Kidney epithelial cell (primary cell): ENCODE measurements around the gene COPS3. TPM values are rescaled to one million over a fixed set of nuclear protein-coding genes. Genes with fewer than 3 reads are reported as not detected.

ENCODE experiments used
- DNase-seq: peaks from one replicate; pipeline ENCODE4 v3.0.0-alpha.2; 2010; ENCODE audit warnings: low read depth
- H3K27me3 ChIP-seq: 2 replicates; pipeline ENCODE4 v1.6.0; 2011; ENCODE audit warnings: low read length; ENCODE audit not compliant: control insufficient read depth, insufficient read depth
- H3K36me3 ChIP-seq: 2 replicates; pipeline ENCODE4 v1.5.1; 2011; ENCODE audit warnings: low read length; ENCODE audit not compliant: control insufficient read depth, insufficient read depth
- H3K4me3 ChIP-seq: 2 replicates; pipeline ENCODE4 v1.5.1; 2011; ENCODE audit warnings: low read depth, mild to moderate bottlenecking, control low read depth, low read length
- CTCF ChIP-seq: IDR thresholded peaks from 2 replicates; pipeline ENCODE4 v1.5.1; 2011; ENCODE audit warnings: mild to moderate bottlenecking, moderate library complexity, low read length, control low read depth, inconsistent platforms; ENCODE audit not compliant: insufficient read depth, poor library complexity, severe bottlenecking
- total RNA-seq: library from RNA; depleted of rRNA; stranded (reverse); fragments of >200 nt; gene quantifications from 2 replicates; pipeline ENCODE4 v1.2.3, GENCODE V29; 2015

COPS3 gene
- 66.6 and 68.5 TPM in 2 replicates for total RNA-seq

- DNase-seq: peak; percentile 93
- H3K4me3 ChIP-seq: peak within 1 kb of the TSS; percentile 76
- TF ChIP-seq CTCF: no peak
These were observed at the start of gene COPS3 for GRCh38 chr17:17280613-17281549. TSS of gene COPS3 (minus strand) at chr17:17281246. CDS start at chr17:17281186, 60 bp downstream.

GRCh38 chr17:17328251-17328650, 47.2 kb upstream of the COPS3 start:
- Histone ChIP-seq H3K36me3 (no peaks in the 10 kb centered on the region), H3K4me3 (no peak overlapping the region), H3K27me3 (no peaks in the 10 kb centered on the region)
- no peak for DNase-seq
- no peak for TF ChIP-seq CTCF

More at GRCh38 chr17:17280613-17281549, at the start of gene COPS3:
- H3K27me3 ChIP-seq: no peaks in the 10 kb centered on the region
- H3K36me3 ChIP-seq: no peaks in the 10 kb centered on the region

GRCh38 chr17:17326275-17326875, 45.3 kb upstream of the COPS3 start:
- no peak for TF ChIP-seq CTCF
- no peaks in the 10 kb centered on the region for H3K27me3 ChIP-seq
- no peak for DNase-seq
- H3K4me3 ChIP-seq: no peak overlapping the region
- no peaks in the 10 kb centered on the region for H3K36me3 ChIP-seq

- no peaks in the 10 kb centered on the region for H3K36me3 ChIP-seq
- H3K27me3 ChIP-seq: no peaks in the 10 kb centered on the region
- no peak overlapping the region for H3K4me3 ChIP-seq
- DNase-seq: no peak
- TF ChIP-seq CTCF: no peak
These were observed 44.8 kb upstream of the COPS3 start for GRCh38 chr17:17325816-17326215.

GRCh38 chr17:17325228-17325627, 44.2 kb upstream of the COPS3 start:
- DNase-seq: no peak
- Histone ChIP-seq H3K27me3 (no peaks in the 10 kb centered on the region), H3K36me3 (no peaks in the 10 kb centered on the region), H3K4me3 (no peak overlapping the region)
- no peak for TF ChIP-seq CTCF
